CD8-positive, alpha-beta memory T cell (primary cell): ENCODE data around the gene BATF3. TPM values are rescaled to one million over a fixed set of nuclear protein-coding genes. Genes with fewer than 3 reads are reported as not detected.

Experiments
- CTCF ChIA-PET: fragments of 350-600 bp; sonication (Branson Sonifier 250); formaldehyde crosslinking; loops from one replicate; lab custom pipeline; 2021; ENCODE audit warnings: antibody characterized with exemption; lab: Charles Lee
- POLR2A ChIA-PET: fragments of 350-600 bp; sonication (Branson Sonifier 250); formaldehyde crosslinking; loops from one replicate; lab custom pipeline; 2021; ENCODE audit warnings: antibody characterized with exemption; lab: Charles Lee
- DNase-seq, 5 donors: peaks; one replicate each; pipeline versions ENCODE4 v3.0.0 to v3.0.0-alpha.2; 2020 to 2022; ENCODE audit warnings: mixed read lengths in 1 of 5
- H3K27ac ChIP-seq: one replicate; pipeline ENCODE4 v1.7.0; 2013; ENCODE audit warnings: low read depth, mild to moderate bottlenecking, low read length, moderate library complexity
- H3K27me3 ChIP-seq: 2 replicates; pipeline ENCODE4 v1.7.0; 2013; ENCODE audit warnings: low read length, mild to moderate bottlenecking; ENCODE audit not compliant: insufficient read depth, poor library complexity, severe bottlenecking
- H3K36me3 ChIP-seq: 2 replicates; pipeline ENCODE4 v1.7.0; 2013; ENCODE audit warnings: mild to moderate bottlenecking, low read length, moderate library complexity; ENCODE audit not compliant: insufficient read depth
- H3K4me1 ChIP-seq: 2 replicates; pipeline ENCODE4 v1.7.0; 2013; ENCODE audit warnings: mild to moderate bottlenecking, low read length, moderate library complexity; ENCODE audit not compliant: insufficient read depth
- H3K4me3 ChIP-seq: 2 replicates; pipeline ENCODE4 v1.7.0; 2013; ENCODE audit warnings: mild to moderate bottlenecking, low read length
- H3K9me3 ChIP-seq: 2 replicates; pipeline ENCODE4 v1.7.0; 2013; ENCODE audit warnings: mild to moderate bottlenecking, low read length
- H3K27ac Mint-ChIP-seq, 8 donors: one replicate each; pipeline ENCODE4 v1.8.0; 2020 to 2021; ENCODE audit warnings: mixed read lengths in 8 of 8, mild to moderate bottlenecking in 6 of 8, inconsistent platforms in 3 of 8, moderate library complexity in 3 of 8
- H3K27me3 Mint-ChIP-seq, 2 donors: one replicate each; pipeline ENCODE4 v1.8.0; 2020 to 2021; ENCODE audit warnings: mixed read lengths in 2 of 2, mild to moderate bottlenecking in 1 of 2, moderate library complexity in 1 of 2
- H3K36me3 Mint-ChIP-seq, 3 donors: one replicate each; pipeline ENCODE4 v1.8.0; 2020 to 2021; ENCODE audit warnings: mixed read lengths in 3 of 3, inconsistent platforms in 1 of 3, mild to moderate bottlenecking in 1 of 3
- H3K4me1 Mint-ChIP-seq, 3 donors: one replicate each; pipeline ENCODE4 v1.8.0; 2020 to 2021; ENCODE audit warnings: mixed read lengths in 3 of 3, inconsistent platforms in 1 of 3, mild to moderate bottlenecking in 1 of 3
- H3K4me3 Mint-ChIP-seq, 7 donors: one replicate each; pipeline ENCODE4 v1.8.0; 2020 to 2021; ENCODE audit warnings: mixed read lengths in 7 of 7, mild to moderate bottlenecking in 6 of 7, moderate library complexity in 4 of 7, inconsistent platforms in 2 of 7
- H3K9me3 Mint-ChIP-seq, 5 donors: one replicate each; pipeline ENCODE4 v1.8.0; 2020 to 2022; ENCODE audit warnings: mixed read lengths in 5 of 5, mild to moderate bottlenecking in 3 of 5, moderate library complexity in 2 of 5, inconsistent platforms in 1 of 5
- polyA plus RNA-seq: library from polyadenylated mRNA; unstranded; fragments of 300-500 nt; fragmentation: Illumina TruSeq; gene quantifications from one replicate; pipeline ENCODE4 v1.2.3, GENCODE V29; 2021
- total RNA-seq, 2 experiments: library from RNA; stranded (reverse); gene quantifications; one replicate each; pipeline ENCODE4 v1.2.3, GENCODE V29; 2021

Gene BATF3
- total and polyA plus RNA-seq, 3 experiments from 2014 or later: 0.84 to 159 (median 147) TPM

DNA sequence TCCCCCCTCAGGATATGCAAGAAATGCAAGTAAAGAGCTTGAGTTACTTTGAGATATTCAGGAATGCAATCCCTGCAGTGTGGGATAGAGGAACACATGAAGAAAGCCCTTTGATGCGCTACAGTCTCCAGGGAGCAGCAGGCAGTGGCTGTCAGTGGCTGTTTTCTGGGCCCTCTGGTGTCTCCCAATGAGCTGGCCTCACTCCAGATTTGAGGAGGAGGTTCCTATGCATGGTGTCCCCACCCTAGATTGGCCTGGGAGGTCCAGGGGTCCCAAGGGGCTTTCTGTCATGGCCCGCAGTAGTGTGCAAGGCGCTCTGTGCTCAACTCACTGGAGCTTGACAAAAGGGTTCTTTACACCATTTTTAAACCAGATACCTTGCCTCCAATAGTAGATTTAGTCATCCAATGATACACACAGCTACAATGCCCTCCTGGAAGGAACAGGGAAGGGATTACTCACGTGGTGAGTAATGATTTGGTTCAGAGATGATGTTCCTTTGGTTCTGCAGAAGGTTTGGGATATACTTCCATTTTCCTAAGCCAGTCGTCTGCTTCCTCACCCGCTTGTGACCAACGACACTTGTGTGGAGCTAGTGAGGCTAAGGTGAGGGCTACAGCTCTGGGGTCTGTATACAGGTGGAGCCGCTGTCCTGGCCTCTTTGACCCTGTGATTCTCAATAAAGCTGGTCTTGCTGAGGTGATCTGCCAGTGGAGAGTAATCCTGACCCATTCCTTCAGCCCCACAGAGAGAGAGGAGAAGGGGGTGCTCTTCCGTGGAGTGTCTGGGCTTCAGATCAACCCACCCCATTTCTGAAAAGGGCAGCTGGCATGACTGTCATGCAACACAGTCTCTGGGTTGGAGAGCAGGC, 6.6 kb downstream of the BATF3 start:
- DNase-seq: no peak
- H3K4me3 Mint-ChIP-seq: no peak overlapping the region
- Histone ChIP-seq H3K27me3 (peaks cover 4% of the 10 kb centered on the region), H3K27ac (no peak overlapping the region), H3K4me3 (no peak overlapping the region), H3K4me1 (peaks cover 6% of the 10 kb centered on the region), H3K36me3 (no peaks in the 10 kb centered on the region), H3K9me3 (no peaks in the 10 kb centered on the region)
- CTCF ChIA-PET: interaction anchor here (1.5 kb wide), 1 partner anchor 8 kb away, joined by 6 read pairs; no protein-coding TSS in a partner anchor
- H3K9me3 Mint-ChIP-seq: no peaks in the 10 kb centered on the region
- peaks cover 0 to 1% (median 0%) of the 10 kb centered on the region in 3 donors for H3K36me3 Mint-ChIP-seq
- peaks cover 4 to 5% of the 10 kb centered on the region in 2 donors for H3K27me3 Mint-ChIP-seq
- POLR2A ChIA-PET: no interaction called here
- no peak overlapping the region for H3K27ac Mint-ChIP-seq
- H3K4me1 Mint-ChIP-seq: peaks cover 17 to 23% (median 23%) of the 10 kb centered on the region in 3 donors

DNA sequence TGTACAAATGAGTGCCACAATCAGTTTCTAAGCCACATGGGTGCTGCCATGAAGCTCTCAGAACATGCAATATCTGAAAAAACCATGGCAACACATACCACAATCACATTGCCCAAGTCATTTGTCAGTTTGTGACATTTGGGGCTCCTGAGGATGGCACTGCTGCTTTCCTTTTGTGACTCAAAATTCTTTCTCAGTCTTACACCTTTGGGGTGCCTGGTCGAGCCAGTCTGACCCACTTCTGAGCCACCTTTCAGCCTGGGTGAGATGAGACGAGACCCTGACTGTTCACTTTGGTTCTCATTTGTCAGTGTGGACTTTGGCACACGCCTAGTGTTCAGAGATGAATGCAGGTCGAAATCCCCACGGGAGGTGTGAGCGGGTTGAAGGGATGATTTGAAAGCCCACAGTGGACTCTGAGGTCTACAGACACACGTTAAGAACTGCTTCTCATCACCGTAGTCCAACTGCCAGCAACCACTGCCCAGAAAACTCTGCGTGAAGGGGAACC, 8.0 kb downstream of the BATF3 start:
- DNase-seq: no peak
- POLR2A ChIA-PET: no interaction called here
- no peak overlapping the region for H3K27ac Mint-ChIP-seq

DNA sequence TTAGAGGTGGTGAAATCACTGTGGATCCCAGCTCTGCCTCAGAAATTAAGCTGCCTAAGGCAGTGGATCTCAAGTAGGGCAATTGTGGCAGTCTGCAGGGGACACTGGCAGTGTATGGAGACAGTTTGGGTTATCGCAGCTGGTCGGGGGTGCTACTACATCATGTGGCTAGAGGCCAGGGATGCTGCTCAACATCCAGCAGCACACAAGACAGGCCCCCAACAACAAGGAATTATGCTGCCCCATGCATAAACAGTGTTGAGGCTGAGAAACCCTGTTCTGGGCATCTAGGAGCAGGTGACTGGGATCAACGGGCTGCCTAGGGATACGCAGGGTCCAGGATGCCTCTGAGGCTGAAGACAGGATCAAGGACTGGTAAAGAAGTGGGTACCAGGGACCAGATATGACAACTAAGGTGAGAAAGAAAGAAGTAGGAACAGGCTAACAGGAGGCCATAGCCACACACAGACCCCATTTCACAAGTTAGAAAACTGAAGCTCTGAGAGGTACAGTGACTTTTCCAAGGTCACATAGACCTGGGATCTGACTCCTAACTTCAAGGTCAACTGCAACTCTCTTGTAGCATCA, 8.7 kb downstream of the BATF3 start:
- Histone ChIP-seq H3K36me3 (no peaks in the 10 kb centered on the region), H3K4me3 (no peak overlapping the region), H3K27me3 (peaks cover 4% of the 10 kb centered on the region), H3K27ac (no peak overlapping the region), H3K9me3 (no peaks in the 10 kb centered on the region), H3K4me1 (no peaks in the 10 kb centered on the region)
- no peak for DNase-seq
- Mint-ChIP-seq H3K9me3 (no peaks in the 10 kb centered on the region), H3K27me3 (peaks cover 4 to 10% of the 10 kb centered on the region in 2 donors), H3K36me3 (peaks cover 0 to 1% (median 0%) of the 10 kb centered on the region in 3 donors), H3K4me1 (peaks cover 2% of the 10 kb centered on the region in 3 donors), H3K4me3 (no peak overlapping the region), H3K27ac (no peak overlapping the region)
- CTCF ChIA-PET: interaction anchor here (1.2 to 1.5 kb wide), 2 partner anchors 11 to 26 kb away, joined by 3 read pairs; no protein-coding TSS in a partner anchor
- POLR2A ChIA-PET: no interaction called here

More for the DNA sequence above, 8.0 kb downstream of the BATF3 start:
- Mint-ChIP-seq H3K4me3 (no peak overlapping the region), H3K9me3 (no peaks in the 10 kb centered on the region), H3K27me3 (peaks cover 4 to 8% of the 10 kb centered on the region in 2 donors), H3K36me3 (peaks cover 0 to 1% (median 0%) of the 10 kb centered on the region in 3 donors), H3K4me1 (peaks cover 7 to 9% (median 9%) of the 10 kb centered on the region in 3 donors)
- Histone ChIP-seq H3K36me3 (no peaks in the 10 kb centered on the region), H3K27ac (no peak overlapping the region), H3K4me3 (no peak overlapping the region), H3K4me1 (no peaks in the 10 kb centered on the region), H3K27me3 (peaks cover 4% of the 10 kb centered on the region), H3K9me3 (no peaks in the 10 kb centered on the region)
- CTCF ChIA-PET: interaction anchor here (1.5 kb wide), 1 partner anchor 10 kb away, joined by 3 read pairs; no protein-coding TSS in a partner anchor

- POLR2A ChIA-PET: no interaction called here
- peaks cover 0 to 1% (median 0%) of the 10 kb centered on the region in 3 donors for H3K36me3 Mint-ChIP-seq
These were observed 9.7 kb downstream of the BATF3 start for GRCh38 chr1:212689758-212690529.

GRCh38 chr1:212689196-212689725, 10.4 kb downstream of the BATF3 start:
- Mint-ChIP-seq H3K36me3 (peaks cover 0 to 1% (median 0%) of the 10 kb centered on the region in 3 donors), H3K4me3 (no peak overlapping the region), H3K4me1 (peaks cover under 1 to 4% (median 1%) of the 10 kb centered on the region in 3 donors), H3K27ac (no peak overlapping the region), H3K27me3 (peaks cover 4 to 12% of the 10 kb centered on the region in 2 donors), H3K9me3 (no peaks in the 10 kb centered on the region)
- no peak for DNase-seq
- Histone ChIP-seq H3K4me3 (no peak overlapping the region), H3K4me1 (no peaks in the 10 kb centered on the region), H3K36me3 (no peaks in the 10 kb centered on the region), H3K27me3 (no peaks in the 10 kb centered on the region), H3K27ac (no peak overlapping the region), H3K9me3 (no peaks in the 10 kb centered on the region)
- POLR2A ChIA-PET: no interaction called here
- CTCF ChIA-PET: no interaction called here

More at GRCh38 chr1:212689758-212690529, 9.7 kb downstream of the BATF3 start:
- Mint-ChIP-seq H3K27me3 (peaks cover 4 to 12% of the 10 kb centered on the region in 2 donors), H3K4me3 (no peak overlapping the region), H3K4me1 (peaks cover 0 to 1% (median 0%) of the 10 kb centered on the region in 3 donors), H3K27ac (no peak overlapping the region), H3K9me3 (no peaks in the 10 kb centered on the region)
- Histone ChIP-seq H3K9me3 (no peaks in the 10 kb centered on the region), H3K27ac (no peak overlapping the region), H3K4me3 (no peak overlapping the region), H3K27me3 (no peaks in the 10 kb centered on the region), H3K4me1 (no peaks in the 10 kb centered on the region), H3K36me3 (no peaks in the 10 kb centered on the region)
- CTCF ChIA-PET: interaction anchor here (1.2 to 1.5 kb wide), 2 partner anchors 12 to 25 kb away, joined by 3 read pairs; no protein-coding TSS in a partner anchor
- DNase-seq: no peak

GRCh38 chr1:212688341-212689047, 11.1 kb downstream of the BATF3 start:
- peaks cover 8 to 12% (median 9%) of the 10 kb centered on the region in 3 donors for H3K4me1 Mint-ChIP-seq

DNA sequence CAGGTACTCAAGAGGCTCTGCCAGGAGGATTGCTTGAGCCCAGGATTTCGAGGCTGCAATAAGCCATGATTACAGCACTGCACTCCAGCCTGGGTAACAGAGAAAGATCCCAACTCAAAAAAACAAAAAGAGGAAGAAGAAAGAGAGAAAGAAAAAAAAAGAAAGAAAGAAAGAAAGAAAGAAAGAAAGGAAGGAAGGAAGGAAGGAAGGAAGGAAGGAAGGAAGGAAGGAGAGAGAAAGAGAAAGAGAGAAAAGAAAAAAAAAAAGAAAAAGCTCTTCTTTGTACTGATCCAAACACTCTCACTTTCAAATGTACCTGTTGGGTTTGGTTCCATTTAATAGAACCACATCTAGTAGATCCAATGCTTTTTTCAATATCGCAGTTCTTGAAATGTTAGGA, 11.8 kb downstream of the BATF3 start:
- H3K4me1 Mint-ChIP-seq: peaks cover 15 to 18% (median 16%) of the 10 kb centered on the region in 3 donors
- ChIA-PET POLR2A (no interaction called here), CTCF (no interaction called here)
- no peaks in the 10 kb centered on the region for H3K27me3 ChIP-seq
- no peaks in the 10 kb centered on the region for H3K36me3 ChIP-seq
- H3K9me3 ChIP-seq: no peaks in the 10 kb centered on the region
- H3K4me3 ChIP-seq: no peak overlapping the region
- no peak overlapping the region for H3K4me3 Mint-ChIP-seq
- peaks cover 14% of the 10 kb centered on the region for H3K4me1 ChIP-seq
- peaks cover 4 to 14% of the 10 kb centered on the region in 2 donors for H3K27me3 Mint-ChIP-seq
- no peak overlapping the region for H3K27ac Mint-ChIP-seq
- DNase-seq: no peak
- no peak overlapping the region for H3K27ac ChIP-seq
- H3K36me3 Mint-ChIP-seq: peaks cover 0 to 1% (median 0%) of the 10 kb centered on the region in 3 donors
- H3K9me3 Mint-ChIP-seq: no peaks in the 10 kb centered on the region

More at GRCh38 chr1:212688341-212689047, 11.1 kb downstream of the BATF3 start:
- ChIA-PET CTCF (no interaction called here), POLR2A (no interaction called here)
- Mint-ChIP-seq H3K9me3 (no peaks in the 10 kb centered on the region), H3K27ac (no peak overlapping the region), H3K27me3 (peaks cover 4 to 12% of the 10 kb centered on the region in 2 donors), H3K36me3 (peaks cover 0 to 1% (median 0%) of the 10 kb centered on the region in 3 donors), H3K4me3 (no peak overlapping the region)
- Histone ChIP-seq H3K27me3 (no peaks in the 10 kb centered on the region), H3K9me3 (no peaks in the 10 kb centered on the region), H3K36me3 (no peaks in the 10 kb centered on the region), H3K27ac (no peak overlapping the region), H3K4me1 (peaks cover 7% of the 10 kb centered on the region), H3K4me3 (no peak overlapping the region)
- DNase-seq: no peak
